NCI-H748 treated with DMSO at 0.1 percent for 48 hours (cell line): ENCODE results near the gene CNKSR2.

Experiments used
- DNase-seq: peaks from one replicate; lab custom pipeline; 2025; lab: John Stamatoyannopoulos, UW

The CNKSR2 gene

DNA sequence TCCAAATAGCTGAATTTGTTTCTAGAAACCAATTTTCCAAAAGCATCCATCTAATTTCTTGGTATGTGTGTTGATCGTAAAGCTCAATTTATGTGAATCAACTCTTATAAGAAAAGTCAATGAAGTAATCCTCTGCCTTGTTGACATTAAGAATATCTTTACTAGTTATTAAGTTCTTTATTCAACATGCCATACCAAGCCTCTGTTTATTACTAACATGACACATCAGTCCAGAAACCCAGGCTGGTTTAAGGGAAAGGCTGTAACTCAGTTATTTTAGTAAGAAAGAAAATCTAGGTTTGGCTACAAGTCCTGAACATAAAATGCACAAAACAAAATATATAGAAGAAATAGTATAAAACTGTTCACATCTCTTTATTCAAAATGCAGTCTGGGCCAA lies 235.9 kb downstream of the CNKSR2 start:
- no peak for DNase-seq

DNA sequence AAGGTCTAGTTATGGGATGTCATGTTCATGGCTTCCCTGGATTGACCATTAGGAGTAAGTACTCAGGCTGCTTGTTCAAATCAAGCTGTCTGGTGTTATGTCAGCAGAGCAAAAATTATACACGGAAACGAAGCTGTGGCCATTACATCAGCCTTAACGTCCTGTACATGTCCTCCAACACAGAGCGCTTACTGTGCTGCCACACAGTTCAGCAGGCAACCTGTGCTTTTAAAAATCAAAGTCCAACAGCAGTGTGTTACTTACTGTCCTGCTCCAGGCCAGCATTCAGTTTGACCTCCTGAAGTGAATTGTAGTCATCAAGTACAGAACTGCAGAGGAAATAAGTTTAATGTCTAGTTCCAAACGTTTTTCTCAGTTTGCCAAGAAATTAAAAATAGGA lies 237.9 kb downstream of the CNKSR2 start:
- DNase-seq = no peak

DNA sequence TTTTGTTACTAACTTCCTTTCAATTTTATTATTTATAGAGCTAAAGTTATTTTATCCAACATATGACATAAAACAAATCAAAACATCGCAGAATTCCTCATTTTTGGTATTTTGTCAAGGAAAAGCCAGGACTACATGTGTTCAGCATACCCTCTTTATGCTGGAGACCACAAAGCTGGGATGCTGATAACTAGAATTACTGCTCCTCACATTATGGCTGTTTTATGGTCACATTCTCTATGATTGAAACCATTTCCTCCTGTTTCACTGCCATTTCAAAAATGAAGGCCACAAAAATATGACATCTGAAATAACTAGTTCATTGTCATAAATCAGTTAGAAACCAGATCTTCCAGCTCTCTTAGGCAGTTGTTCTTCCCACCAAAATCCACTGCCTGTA lies 242.2 kb downstream of the CNKSR2 start:
- no peak for DNase-seq

DNA sequence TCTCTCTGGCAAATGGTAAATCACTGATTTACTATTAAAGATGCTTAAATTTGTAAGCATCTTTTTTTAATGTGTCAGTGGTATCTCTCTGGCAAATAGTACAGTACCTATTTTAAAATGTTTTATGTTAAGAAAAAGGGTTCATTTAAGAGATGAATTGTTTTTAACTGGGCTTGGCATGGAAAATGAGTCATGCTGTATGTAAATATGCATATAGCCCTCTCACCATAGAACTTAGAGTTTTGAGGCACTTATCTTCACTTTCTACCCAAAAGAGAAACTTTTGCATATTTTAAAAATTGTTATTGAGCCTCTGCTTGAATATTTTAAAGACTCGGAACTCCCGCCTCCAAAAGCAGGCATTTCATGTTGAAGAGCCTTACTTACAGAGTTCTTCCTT lies 246.0 kb downstream of the CNKSR2 start:
- no peak for DNase-seq

DNA sequence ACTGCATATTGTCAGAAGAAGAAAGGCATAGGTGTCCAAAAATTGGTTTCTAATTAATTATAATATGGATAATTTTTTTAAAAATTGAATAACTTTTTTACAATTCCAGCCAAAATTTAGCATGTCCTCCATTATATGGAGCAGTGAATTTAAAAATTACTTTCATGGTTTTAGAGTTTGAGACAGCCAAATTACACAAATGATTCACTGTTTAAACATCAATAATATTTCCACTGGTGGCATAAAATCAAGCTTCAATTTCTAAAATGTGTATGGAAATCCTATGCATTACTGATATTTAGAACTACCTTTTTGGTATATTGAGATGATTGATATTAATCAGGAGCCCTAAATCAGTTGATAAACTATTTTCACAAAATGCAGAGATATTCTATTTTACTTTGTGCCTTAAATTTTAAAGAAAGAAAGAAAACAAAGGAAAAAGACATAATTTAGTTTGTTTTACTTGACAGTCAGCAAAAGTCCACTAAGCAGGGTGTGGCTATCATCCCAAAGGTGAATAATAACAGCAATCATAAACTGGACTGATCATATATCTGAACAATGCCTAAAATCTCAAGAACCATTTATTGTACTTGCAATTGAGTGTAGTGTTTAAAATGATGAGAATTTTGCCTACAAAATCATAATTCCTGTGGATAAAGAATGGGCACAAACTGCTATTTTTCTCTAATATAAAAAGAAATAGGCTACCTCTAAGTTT lies 249.7 kb downstream of the CNKSR2 start:
- DNase-seq = no peak

DNA sequence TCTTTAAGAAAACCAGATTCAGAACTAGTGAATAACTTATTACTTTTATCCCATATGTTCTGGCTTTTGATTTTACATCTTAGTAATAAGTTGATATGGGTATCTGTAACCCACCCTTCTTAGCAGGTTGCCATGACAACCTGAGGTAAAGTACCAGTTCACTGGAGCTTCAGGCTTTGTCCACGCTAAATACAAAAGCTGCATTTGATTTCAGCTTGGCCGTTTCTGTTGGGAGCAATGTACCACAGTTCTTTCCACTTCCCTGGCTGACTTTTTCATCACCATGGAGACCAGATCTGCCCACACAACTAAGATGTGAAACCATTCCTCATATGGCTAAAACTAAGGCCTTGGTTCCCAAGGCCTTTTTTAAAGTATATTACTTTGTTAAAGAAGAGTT lies 257.8 kb downstream of the CNKSR2 start:
- DNase-seq = no peak

DNA sequence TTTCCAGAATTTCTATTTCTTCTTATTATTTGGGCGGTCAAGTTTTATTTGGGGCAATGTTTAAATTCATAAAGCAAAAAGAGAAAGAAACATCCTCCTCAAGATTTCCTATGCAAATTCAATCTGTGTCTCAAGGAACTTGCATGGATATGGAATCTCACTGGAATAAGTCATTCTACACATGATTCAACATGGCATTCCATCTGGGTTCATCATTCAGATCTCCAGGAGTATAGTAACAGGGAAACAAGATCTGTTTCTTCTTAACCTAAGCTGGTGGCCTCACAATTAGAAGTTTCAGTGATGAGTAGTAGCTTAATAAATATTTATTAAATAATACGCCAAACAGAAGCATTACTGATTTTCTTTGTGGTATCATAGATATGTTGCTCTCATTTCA lies 264.1 kb downstream of the CNKSR2 start:
- DNase-seq = no peak

DNA sequence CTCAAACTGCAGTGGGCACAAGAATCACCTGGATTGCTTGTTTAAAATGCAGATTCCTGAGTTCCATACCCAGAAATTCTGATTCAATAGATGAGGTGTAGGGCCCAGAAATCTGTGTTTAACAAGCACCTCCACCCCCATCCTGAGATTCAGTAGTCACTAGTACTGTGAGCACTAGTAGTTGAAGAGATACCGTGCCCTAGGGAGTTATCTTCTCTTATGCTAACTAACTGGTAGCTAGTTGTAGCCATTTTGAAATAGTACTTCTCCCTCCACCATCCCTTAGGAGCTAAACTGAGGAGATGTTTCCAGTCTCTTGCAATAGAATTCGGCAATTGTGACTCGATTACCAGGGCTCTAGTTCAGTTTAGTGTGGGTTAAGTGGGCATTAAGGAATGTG lies 265.6 kb downstream of the CNKSR2 start:
- no peak for DNase-seq

DNA sequence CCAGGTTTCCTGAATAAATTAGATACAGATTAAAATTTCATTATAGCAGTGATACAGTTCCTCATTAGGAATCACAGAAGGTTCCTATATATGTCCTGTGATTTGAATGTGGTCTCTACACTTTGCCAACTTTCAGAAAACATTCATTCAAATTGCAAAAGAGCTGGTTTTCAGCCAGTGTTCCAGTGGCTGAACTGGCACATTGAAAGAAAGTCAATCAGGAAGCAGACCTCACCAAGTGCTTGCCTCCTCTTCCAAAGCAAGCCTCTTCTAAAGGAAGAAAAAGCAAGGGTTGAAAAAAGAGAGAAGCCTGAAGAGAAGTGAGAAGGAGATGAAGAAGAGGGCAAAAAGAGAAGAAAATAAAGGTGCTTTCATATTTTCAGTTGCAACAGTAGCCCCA lies 271.2 kb downstream of the CNKSR2 start:
- DNase-seq = no peak

DNA sequence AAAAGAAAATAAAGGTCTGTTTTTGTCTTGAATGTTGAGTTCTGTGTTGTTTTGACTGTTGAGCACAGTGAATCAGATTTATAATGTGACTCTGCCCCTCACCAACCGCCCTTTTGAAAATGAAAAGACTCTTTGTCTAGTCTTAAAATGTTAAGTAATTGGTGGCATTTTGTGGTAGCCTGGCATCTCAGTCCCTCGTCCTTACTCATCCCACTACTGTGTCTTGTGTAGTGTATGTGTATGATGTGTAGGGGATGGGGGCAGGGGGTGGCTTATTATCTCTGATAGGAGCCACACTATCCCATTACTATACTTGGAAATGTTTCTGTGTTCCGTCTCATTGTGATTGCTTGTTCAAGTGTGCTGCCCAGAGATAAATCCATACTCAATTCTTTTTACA lies 271.7 kb downstream of the CNKSR2 start:
- no peak for DNase-seq

DNA sequence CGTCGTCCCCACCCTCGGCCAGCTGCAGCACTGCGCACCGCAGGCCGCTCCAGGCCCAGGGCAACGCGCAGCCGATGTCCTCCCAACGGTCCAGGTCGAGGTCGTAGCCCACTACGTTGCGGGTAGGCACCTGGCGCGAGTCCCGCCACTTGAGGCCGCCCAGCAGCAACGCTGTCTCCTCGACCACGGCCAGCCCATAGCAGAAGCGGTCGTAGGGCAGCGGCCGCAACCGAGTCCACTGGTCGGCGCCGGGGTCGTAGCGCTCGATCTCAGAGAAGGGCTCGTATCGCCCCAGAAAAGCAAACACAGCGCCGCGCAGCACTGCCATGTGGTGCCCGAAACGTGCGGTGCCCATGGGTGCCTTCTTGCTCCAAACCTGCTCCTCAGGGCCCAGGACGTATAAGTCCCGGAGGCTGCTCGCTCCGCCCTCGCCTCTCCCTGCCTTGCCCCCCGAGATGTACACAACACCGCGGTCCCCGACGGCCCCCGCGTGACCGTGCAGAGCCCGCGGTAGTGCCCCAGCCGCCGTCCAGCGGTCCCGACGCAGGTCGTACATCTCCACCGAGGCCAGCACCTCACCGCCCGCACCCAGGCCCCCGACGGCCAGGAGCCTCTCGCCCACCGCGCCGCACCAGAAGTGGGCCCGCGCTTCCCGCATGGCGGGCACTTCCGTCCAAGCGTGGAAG lies 281.8 kb downstream of the CNKSR2 start:
- DNase-seq = no peak

DNA sequence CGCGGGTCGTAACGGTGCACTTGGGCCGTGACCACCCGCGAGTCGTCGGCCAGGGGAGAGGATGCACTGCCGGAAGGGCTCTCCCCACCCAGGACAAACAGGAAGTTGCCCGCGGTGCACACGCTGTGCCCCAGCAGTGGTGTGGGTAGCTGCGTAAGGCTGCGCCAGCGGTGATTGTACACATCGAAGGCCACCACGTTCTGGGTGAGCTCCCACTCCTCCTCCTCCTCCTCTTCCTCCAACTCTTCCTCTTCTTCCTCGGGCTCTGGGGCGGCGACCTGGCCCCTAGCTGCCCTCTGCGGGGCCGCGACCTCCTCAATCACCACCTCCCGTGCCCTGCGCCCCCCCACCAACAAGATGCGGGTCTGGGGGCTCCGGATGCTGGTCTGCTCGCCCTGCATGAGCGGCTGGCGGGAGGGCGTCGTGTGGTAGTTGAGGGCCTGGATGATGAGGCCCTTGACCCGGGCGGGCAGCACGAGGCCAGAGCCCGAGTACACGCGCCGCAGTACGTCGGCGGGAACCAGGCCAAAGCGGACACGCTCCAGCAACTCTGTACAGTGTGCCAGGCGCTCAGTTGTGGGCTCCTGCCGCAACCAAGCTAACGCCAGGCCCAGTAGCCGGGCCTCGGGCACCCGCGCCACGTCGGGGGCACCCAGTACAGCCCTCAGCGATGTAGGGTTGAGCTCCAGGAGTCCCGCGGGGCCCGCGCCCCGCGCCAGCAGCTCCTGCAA lies 282.5 kb downstream of the CNKSR2 start:
- DNase-seq = no peak

DNA sequence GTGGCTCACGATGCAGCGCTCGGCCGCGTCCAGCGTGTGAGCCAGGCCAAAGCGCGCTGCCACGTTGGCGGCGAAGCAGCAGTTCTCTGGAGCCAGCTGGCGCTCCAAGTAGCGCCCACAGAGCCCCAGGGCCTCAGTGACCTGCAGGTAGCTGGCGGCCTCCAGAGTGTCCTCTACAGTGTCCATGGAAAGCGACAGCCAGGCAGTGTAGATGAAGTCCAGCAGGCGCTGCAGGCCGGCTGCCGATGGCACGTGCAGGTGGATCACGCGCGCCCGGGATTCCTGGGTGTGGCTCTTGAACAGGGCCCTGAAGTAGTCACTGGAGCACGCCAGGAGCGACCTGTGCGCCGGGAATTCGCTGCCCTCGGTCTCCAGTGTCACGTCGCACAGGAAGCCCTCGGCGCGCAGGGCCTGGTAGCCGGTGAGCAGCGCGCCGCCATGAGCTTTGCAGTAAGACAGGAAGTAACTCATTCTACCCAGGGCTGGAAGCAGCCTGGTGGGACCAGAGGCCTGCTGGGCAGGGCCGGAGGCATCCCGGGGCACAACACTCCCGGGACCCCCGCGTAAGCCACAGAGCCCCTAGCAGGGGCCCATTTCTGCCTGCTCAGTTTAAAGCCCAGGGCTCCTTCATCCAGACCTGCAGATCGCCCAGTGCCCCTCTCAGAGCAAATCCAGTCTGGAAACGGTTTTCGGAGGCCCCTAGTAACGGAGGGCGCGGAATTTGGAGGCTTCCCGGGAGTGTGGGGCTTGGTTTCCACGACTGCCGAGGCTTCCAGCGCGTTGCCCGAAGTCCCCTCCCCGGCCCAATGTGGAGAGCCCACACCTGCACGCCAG lies 283.3 kb downstream of the CNKSR2 start:
- DNase-seq = no peak

DNA sequence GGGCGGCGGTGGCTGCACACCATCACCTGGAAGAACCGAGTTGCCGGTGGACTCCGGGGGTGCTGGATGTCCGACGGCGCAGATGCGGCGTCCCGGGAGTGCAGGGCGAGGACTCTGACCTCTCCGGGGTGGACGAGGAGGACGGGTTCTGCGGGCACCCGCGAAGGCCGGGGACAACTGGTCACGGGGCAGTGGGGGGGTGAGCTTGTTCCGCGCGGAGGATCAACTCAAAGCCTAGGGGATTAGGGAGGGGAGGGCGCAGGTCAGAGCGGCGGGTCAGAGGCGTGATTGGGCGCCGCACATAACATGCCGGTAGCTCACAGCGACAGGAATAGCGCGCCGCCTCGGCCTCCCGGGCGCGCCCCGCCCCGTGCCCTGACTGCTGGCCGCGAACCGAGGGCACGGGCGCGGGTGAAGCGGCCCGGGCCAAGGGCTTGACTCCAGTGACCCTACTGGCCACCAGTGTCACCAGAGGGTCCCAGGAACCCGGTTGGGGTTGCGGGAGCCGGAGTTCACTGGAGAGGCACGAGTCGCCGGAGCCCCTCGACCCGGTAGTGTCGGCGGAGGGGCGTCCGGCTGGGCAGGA lies 284.0 kb downstream of the CNKSR2 start, which contains the start of gene KLHL34:
Gene KLHL34, minus strand, starts transcription at position 179 of the 586 bp plus-strand sequence. CDS start 542 bp downstream, outside the sequence.
- DNase-seq = no peak

DNA sequence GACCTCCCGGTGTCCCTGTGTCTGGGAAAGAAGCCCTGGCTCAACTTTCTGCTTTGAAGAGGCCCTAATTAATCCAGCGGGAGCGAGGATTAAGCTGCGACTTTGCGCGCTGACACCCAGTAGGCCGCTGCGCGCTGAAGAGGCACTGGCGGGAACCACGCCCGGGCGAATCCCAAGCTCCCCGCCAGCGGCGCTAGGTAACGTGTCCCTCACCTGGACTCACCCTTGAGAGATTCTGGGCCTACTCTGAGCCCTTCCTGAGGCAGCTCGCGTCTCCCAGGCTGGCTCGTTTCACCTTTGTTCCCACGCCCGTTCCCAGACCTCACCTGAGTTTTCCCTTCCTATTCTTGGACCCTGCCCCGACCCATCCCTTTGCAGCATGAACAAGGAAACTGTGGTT lies 284.5 kb downstream of the CNKSR2 start:
- DNase-seq = no peak

DNA sequence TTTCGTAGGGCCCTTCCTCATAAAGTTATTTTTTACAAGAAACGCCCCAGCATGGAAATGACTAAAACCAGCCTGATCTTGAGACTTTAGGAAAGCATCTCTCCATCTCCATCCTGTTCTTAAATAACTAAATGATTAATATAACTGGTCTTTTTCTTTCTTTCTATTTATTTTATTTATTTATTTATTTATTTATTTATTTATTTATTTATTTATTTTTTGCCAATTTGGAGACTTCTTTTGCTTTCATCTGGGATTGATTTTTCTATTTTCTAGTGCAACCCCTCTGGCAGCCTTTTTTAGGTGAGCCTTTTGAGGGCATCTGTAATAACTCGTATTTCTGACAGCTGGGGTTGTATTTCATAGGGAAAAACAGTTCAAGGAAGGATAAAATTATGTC lies 285.1 kb downstream of the CNKSR2 start:
- no peak for DNase-seq

DNA sequence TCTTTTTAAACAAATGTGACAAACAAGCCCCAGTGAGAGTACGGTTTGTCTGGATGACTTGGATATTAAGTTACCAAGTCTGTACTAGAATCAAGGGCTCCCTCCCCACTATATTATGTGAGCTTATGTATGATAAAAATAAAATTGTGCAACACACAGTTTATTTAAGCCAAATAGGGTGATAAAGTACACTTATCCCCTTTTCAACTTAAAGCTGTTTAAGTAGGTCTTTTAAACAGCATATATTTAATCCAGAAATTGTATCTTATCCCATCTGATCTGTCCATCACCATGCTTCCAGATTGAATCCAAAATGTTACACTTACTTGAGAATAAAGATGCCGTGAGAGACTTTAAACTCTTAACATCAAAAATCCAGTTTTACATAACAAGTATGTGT lies 285.9 kb downstream of the CNKSR2 start:
- no peak for DNase-seq

DNA sequence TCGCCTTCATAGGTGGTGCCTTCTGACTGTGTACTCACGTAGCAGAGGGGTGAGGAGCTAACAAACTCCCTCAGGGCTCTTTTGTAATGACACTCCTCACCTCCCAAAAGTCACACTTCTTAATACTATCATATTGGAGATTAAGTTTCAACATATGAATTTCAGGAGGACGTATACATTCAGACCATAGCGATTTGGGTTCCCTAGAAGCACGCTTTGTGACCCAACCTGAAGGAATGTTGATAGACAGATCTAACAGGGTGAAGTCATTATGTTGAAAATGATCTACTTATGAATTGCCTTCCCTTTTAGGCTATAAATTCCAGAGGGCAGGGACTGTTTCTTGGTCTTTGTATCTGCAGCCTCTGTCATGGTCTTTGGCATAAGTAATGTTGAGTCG lies 287.1 kb downstream of the CNKSR2 start:
- no peak for DNase-seq

DNA sequence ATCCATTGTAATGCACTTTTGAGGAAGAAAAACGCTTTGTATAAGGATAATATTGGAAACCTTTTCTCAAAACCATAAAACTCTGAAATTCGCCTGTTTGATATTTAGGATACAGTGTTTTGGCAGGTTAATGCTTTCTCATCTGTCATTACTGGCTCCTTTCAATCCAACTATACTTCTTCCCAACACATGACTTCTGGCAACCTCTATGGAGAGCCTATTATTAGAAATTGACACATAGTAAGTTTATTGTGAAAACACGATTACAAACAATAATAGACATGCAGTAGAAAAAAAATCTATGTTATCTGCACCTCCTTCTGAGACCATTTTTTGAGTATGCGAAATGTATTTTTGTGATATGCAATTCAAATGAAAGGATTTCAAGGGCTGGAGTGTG lies 288.5 kb downstream of the CNKSR2 start:
- DNase-seq = no peak

DNA sequence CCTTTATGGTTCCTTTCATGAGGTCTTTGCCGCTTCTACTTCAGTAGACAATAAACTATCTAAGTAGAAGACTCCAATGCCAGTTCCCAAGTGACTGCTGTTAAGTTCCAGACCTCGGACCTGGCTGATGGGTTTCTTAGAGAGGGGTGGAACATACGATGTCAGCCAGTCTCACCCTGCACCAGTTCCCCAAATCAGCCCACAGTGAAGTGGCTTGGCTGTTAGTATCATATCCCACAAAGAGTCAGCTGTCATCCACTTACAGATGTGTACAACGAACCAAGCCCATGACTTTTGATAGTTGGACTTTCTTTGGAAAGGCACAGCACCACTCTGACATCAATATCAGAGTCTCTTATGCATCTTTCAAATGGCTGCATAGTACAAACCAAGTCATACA lies 292.0 kb downstream of the CNKSR2 start:
- DNase-seq = no peak

DNA sequence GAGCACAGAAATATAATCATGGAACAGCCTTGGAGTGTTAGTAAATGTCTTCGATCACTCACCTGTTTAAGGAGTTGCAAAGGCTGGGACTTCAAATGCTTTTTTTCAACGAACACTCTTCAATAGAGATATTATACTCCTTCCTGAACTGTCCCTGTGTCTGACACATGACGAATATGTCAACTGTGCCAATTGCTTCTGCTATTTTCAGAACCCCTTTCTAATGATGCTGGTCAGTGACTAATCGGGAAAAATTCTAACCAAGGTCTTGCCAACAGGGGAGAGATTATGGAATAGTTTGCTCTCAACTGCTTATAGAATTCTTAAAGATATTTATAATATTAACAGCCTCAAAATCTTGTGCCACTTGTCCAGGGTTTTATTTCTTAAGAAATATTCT lies 292.5 kb downstream of the CNKSR2 start:
- DNase-seq = no peak
